Stomach smooth muscle (tissue), 2 donors: ENCODE measurements around the gene TNFRSF1A.

ENCODE experiments used
- H3K27ac ChIP-seq: one replicate; pipeline ENCODE4 v1.7.0; 2013; ENCODE audit warnings: mild to moderate bottlenecking, low read length, inconsistent platforms
- H3K27me3 ChIP-seq, 2 donors: one replicate each; pipeline ENCODE4 v1.7.0; 2013; ENCODE audit warnings: low read length in 2 of 2; ENCODE audit not compliant: insufficient read depth in 2 of 2, control insufficient read depth in 1 of 2
- H3K36me3 ChIP-seq, 2 donors: one replicate each; pipeline ENCODE4 v1.7.0; 2013; ENCODE audit warnings: low read length in 2 of 2; ENCODE audit not compliant: control insufficient read depth in 2 of 2, insufficient read depth in 2 of 2
- H3K4me1 ChIP-seq: one replicate; pipeline ENCODE4 v1.7.0; 2013; ENCODE audit warnings: low read length; ENCODE audit not compliant: control insufficient read depth, insufficient read depth
- H3K4me3 ChIP-seq, 2 donors: one replicate each; pipeline ENCODE4 v1.7.0; 2013; ENCODE audit warnings: low read length in 2 of 2
- H3K9ac ChIP-seq, 2 donors: one replicate each; pipeline ENCODE4 v1.7.0; 2013; ENCODE audit warnings: low read length in 2 of 2, mild to moderate bottlenecking in 1 of 2
- H3K9me3 ChIP-seq, 2 donors: one replicate each; pipeline ENCODE4 v1.7.0; 2013; ENCODE audit warnings: low read length in 2 of 2; ENCODE audit not compliant: control insufficient read depth in 2 of 2
- donor health status: healthy.
- donor health status: Pancreatic carcinoma.

The TNFRSF1A gene

GRCh38 chr12:6310771-6311610, 30.9 kb downstream of the TNFRSF1A start:
- H3K9ac ChIP-seq, result no peak overlapping the region
- H3K4me1 ChIP-seq, result peaks cover 7% of the 10 kb centered on the region
- peaks cover 7 to 14% of the 10 kb centered on the region in 2 donors for H3K27me3 ChIP-seq
- H3K27ac ChIP-seq, result no peak overlapping the region
- no peaks in the 10 kb centered on the region for H3K9me3 ChIP-seq
- no peaks in the 10 kb centered on the region for H3K36me3 ChIP-seq
- peak overlapping the region in 1 of 2 donors; percentile 40 for H3K4me3 ChIP-seq

- H3K4me1 ChIP-seq, result peaks cover 7% of the 10 kb centered on the region
- no peaks in the 10 kb centered on the region for H3K9me3 ChIP-seq
- no peak overlapping the region for H3K9ac ChIP-seq
- no peaks in the 10 kb centered on the region for H3K36me3 ChIP-seq
- H3K4me3 ChIP-seq, result no peak overlapping the region
- no peak overlapping the region for H3K27ac ChIP-seq
- peaks cover 7 to 14% of the 10 kb centered on the region in 2 donors for H3K27me3 ChIP-seq
Measured at GRCh38 chr12:6307529-6307928, 34.3 kb downstream of the TNFRSF1A start.

GRCh38 chr12:6306599-6307220, 35.2 kb downstream of the TNFRSF1A start:
- H3K27ac ChIP-seq, result no peak overlapping the region
- no peak overlapping the region for H3K9ac ChIP-seq
- H3K36me3 ChIP-seq, result no peaks in the 10 kb centered on the region
- peaks cover 7 to 14% of the 10 kb centered on the region in 2 donors for H3K27me3 ChIP-seq
- no peaks in the 10 kb centered on the region for H3K9me3 ChIP-seq
- no peak overlapping the region for H3K4me3 ChIP-seq
- peaks cover 7% of the 10 kb centered on the region for H3K4me1 ChIP-seq

GRCh38 chr12:6306151-6306550, 35.7 kb downstream of the TNFRSF1A start:
- Histone ChIP-seq H3K9me3 (no peaks in the 10 kb centered on the region), H3K27me3 (peaks cover 7 to 12% of the 10 kb centered on the region in 2 donors), H3K4me3 (no peak overlapping the region), H3K9ac (no peak overlapping the region), H3K4me1 (peaks cover 7% of the 10 kb centered on the region), H3K27ac (no peak overlapping the region), H3K36me3 (no peaks in the 10 kb centered on the region)

GRCh38 chr12:6303071-6303470, 38.8 kb downstream of the TNFRSF1A start:
- H3K27me3 ChIP-seq, result no peaks in the 10 kb centered on the region
- no peaks in the 10 kb centered on the region for H3K9me3 ChIP-seq
- no peaks in the 10 kb centered on the region for H3K36me3 ChIP-seq
- H3K4me3 ChIP-seq, result no peak overlapping the region
- no peaks in the 10 kb centered on the region for H3K4me1 ChIP-seq
- no peak overlapping the region for H3K9ac ChIP-seq
- no peak overlapping the region for H3K27ac ChIP-seq

GRCh38 chr12:6302621-6303020, 39.3 kb downstream of the TNFRSF1A start:
- Histone ChIP-seq H3K4me3 (no peak overlapping the region), H3K4me1 (no peaks in the 10 kb centered on the region), H3K9ac (no peak overlapping the region), H3K27me3 (no peaks in the 10 kb centered on the region), H3K36me3 (no peaks in the 10 kb centered on the region), H3K9me3 (no peaks in the 10 kb centered on the region), H3K27ac (no peak overlapping the region)

- H3K27ac ChIP-seq, result no peak overlapping the region
- no peaks in the 10 kb centered on the region for H3K4me1 ChIP-seq
- H3K4me3 ChIP-seq, result no peak overlapping the region
- H3K9me3 ChIP-seq, result no peaks in the 10 kb centered on the region
- no peak overlapping the region for H3K9ac ChIP-seq
- no peaks in the 10 kb centered on the region for H3K27me3 ChIP-seq
- no peaks in the 10 kb centered on the region for H3K36me3 ChIP-seq
Measured at GRCh38 chr12:6301721-6302120, 40.2 kb downstream of the TNFRSF1A start.

- Histone ChIP-seq H3K9ac (no peak overlapping the region), H3K9me3 (no peaks in the 10 kb centered on the region), H3K4me3 (no peak overlapping the region), H3K27ac (no peak overlapping the region), H3K36me3 (no peaks in the 10 kb centered on the region), H3K4me1 (peaks cover 6% of the 10 kb centered on the region), H3K27me3 (no peaks in the 10 kb centered on the region)
Measured at GRCh38 chr12:6297170-6297569, 44.7 kb downstream of the TNFRSF1A start.

GRCh38 chr12:6295094-6295811, 46.6 kb downstream of the TNFRSF1A start:
- no peak overlapping the region for H3K9ac ChIP-seq
- no peak overlapping the region for H3K27ac ChIP-seq
- H3K4me3 ChIP-seq, result no peak overlapping the region
- H3K9me3 ChIP-seq, result no peaks in the 10 kb centered on the region
- H3K27me3 ChIP-seq, result no peaks in the 10 kb centered on the region
- H3K36me3 ChIP-seq, result no peaks in the 10 kb centered on the region
- peaks cover 6% of the 10 kb centered on the region for H3K4me1 ChIP-seq

GRCh38 chr12:6294156-6295093, 47.5 kb downstream of the TNFRSF1A start:
- no peak overlapping the region for H3K9ac ChIP-seq

More at GRCh38 chr12:6294156-6295093, 47.5 kb downstream of the TNFRSF1A start:
- no peak overlapping the region for H3K4me3 ChIP-seq
- no peaks in the 10 kb centered on the region for H3K36me3 ChIP-seq
- peaks cover 6% of the 10 kb centered on the region for H3K4me1 ChIP-seq
- no peaks in the 10 kb centered on the region for H3K9me3 ChIP-seq
- no peaks in the 10 kb centered on the region for H3K27me3 ChIP-seq
- H3K27ac ChIP-seq, result no peak overlapping the region
